ENCODE data around the gene RAPGEFL1.

DNA sequence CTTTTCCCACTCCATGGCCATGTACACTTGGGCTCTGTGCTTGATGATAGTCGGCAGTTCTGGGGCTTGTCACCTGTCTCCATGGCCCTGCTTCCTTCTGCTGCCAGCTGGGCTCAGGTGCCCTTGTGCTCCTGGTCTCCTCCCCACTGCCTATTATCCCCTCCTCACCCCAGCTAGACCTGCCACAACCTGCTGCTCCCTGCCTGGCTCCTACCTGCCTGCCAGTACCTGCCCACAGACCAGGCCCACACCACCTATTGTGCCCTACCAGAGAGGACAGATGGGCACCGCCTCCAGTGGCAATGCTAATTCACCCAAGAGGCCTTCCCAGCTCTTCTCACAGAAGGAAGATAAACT is 538 bp upstream of the RAPGEFL1 start:
- no peak for TF ChIP-seq GTF2F1 (IDR thresholded peaks at IDR 0.05; ENCODE audit: borderline replicate concordance, low read depth, low read length)
- no peak for TF ChIP-seq EP300 (IDR thresholded peaks at IDR 0.05; ENCODE audit: borderline replicate concordance in 1 of 2, low read depth in 2 of 2, low read length in 2 of 2)
- TF ChIP-seq EZH2 (IDR thresholded peaks at IDR 0.05; ENCODE audit: low read depth, low read length, severe bottlenecking), result no peak
- no peak for TF ChIP-seq TAF1 (IDR thresholded peaks at IDR 0.05; ENCODE audit: low read depth, low read length)
- TF ChIP-seq, protein P1, sequence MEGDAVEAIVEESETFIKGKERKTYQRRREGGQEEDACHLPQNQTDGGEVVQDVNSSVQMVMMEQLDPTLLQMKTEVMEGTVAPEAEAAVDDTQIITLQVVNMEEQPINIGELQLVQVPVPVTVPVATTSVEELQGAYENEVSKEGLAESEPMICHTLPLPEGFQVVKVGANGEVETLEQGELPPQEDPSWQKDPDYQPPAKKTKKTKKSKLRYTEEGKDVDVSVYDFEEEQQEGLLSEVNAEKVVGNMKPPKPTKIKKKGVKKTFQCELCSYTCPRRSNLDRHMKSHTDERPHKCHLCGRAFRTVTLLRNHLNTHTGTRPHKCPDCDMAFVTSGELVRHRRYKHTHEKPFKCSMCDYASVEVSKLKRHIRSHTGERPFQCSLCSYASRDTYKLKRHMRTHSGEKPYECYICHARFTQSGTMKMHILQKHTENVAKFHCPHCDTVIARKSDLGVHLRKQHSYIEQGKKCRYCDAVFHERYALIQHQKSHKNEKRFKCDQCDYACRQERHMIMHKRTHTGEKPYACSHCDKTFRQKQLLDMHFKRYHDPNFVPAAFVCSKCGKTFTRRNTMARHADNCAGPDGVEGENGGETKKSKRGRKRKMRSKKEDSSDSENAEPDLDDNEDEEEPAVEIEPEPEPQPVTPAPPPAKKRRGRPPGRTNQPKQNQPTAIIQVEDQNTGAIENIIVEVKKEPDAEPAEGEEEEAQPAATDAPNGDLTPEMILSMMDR (IDR thresholded peaks at IDR 0.05; ENCODE audit: control extremely low read depth in 1 of 3, insufficient read depth in 1 of 3, low read depth in 1 of 3, low read length in 3 of 3), result no peak
- no peak for TF ChIP-seq JUND (IDR thresholded peaks at IDR 0.05; ENCODE audit: low read length)
- no peak for TF ChIP-seq MAX (IDR thresholded peaks at IDR 0.05)

All from H1 (cell line).